ENCODE measurements around the gene PPFIA3. TPM values are rescaled to one million over a fixed set of nuclear protein-coding genes. Genes with fewer than 3 reads are reported as not detected.
"Not testable (repeated sequence)": the region's sequence is repeated elsewhere in the genome, so short reads cannot be mapped to it uniquely, and the experiment has no call there.

Gene PPFIA3
- total and polyA plus RNA-seq, 3 donors from 2014 or later = 8.8 to 13.1 (median 9.2) TPM

GRCh38 chr19:49074869-49075268 lies 44.5 kb upstream of the PPFIA3 start:
- DNase-seq = peak; percentile 80
- H3K27ac ChIP-seq; H3K4me3 ChIP-seq; H3K4me1 ChIP-seq; H3K9me3 ChIP-seq; H3K36me3 ChIP-seq (ENCODE audit: low read depth, missing control alignments); H3K27me3 ChIP-seq: not testable (repeated sequence)
- 35 to 40% methylated on average over 9 of the region's 9 CpGs for WGBS, 2 donors
- peak; percentile 41 to 69 (median 60) for TF ChIP-seq CTCF (IDR thresholded peaks at IDR 0.05)
- intact Hi-C loops (cut with DNase I; ENCODE audit: low total_unique reads) = loop anchor here (10.0 kb wide), 1 partner anchor 130 kb away; no protein-coding TSS in a partner anchor

GRCh38 chr19:49080392-49080791 lies 39.0 kb upstream of the PPFIA3 start:
- Histone ChIP-seq H3K27ac (peak overlapping the region; percentile 59 to 69), H3K4me1 (peaks cover 22% of the 10 kb centered on the region), H3K4me3 (no peak overlapping the region), H3K9me3 (no peaks in the 10 kb centered on the region), H3K36me3 (ENCODE audit: low read depth, missing control alignments) (no peaks in the 10 kb centered on the region), H3K27me3 (no peaks in the 10 kb centered on the region)
- intact Hi-C loops (cut with DNase I; ENCODE audit: low total_unique reads) = no loop called here
- no peak for TF ChIP-seq CTCF (IDR thresholded peaks at IDR 0.05)
- no peak for TF ChIP-seq POLR2A (IDR thresholded peaks at IDR 0.05)
- 62 to 77% methylated on average over 4 of the region's 4 CpGs for WGBS, 2 donors
- DNase-seq = peak; percentile 81

GRCh38 chr19:49081273-49081672 lies 38.1 kb upstream of the PPFIA3 start:
- intact Hi-C loops (cut with DNase I; ENCODE audit: low total_unique reads) = no loop called here
- peaks cover 25% of the 10 kb centered on the region for H3K4me1 ChIP-seq
- WGBS, 2 donors = 67 to 80% methylated on average over 1 of the region's 1 CpG
- no peaks in the 10 kb centered on the region for H3K9me3 ChIP-seq
- no peaks in the 10 kb centered on the region for H3K36me3 ChIP-seq (ENCODE audit: low read depth, missing control alignments)
- DNase-seq = no peak
- H3K27ac ChIP-seq = peak overlapping the region; percentile 44 to 69
- no peak overlapping the region for H3K4me3 ChIP-seq
- TF ChIP-seq CTCF (IDR thresholded peaks at IDR 0.05) = no peak
- no peak for TF ChIP-seq POLR2A (IDR thresholded peaks at IDR 0.05)
- H3K27me3 ChIP-seq = no peaks in the 10 kb centered on the region

GRCh38 chr19:49084206-49085019 lies 34.9 kb upstream of the PPFIA3 start:
- H3K27me3 ChIP-seq = no peaks in the 10 kb centered on the region
- H3K4me3 ChIP-seq = peak overlapping the region; percentile 72 to 99
- H3K4me1 ChIP-seq = peaks cover 36% of the 10 kb centered on the region
- 51 to 55% methylated on average over 26 of the region's 26 CpGs for WGBS, 2 donors
- peak overlapping the region; percentile 71 to 87 for H3K27ac ChIP-seq
- no peaks in the 10 kb centered on the region for H3K36me3 ChIP-seq (ENCODE audit: low read depth, missing control alignments)
- no peak for DNase-seq
- TF ChIP-seq CTCF (IDR thresholded peaks at IDR 0.05) (no peak), POLR2A (IDR thresholded peaks at IDR 0.05) (no peak)
- no peaks in the 10 kb centered on the region for H3K9me3 ChIP-seq
- intact Hi-C loops (cut with DNase I; ENCODE audit: low total_unique reads) = no loop called here

All from testis (tissue), 3 donors.